ENCODE measurements around the gene PDE11A.

PDE11A gene

GRCh38 chr2:177596866-177597265 lies 475.7 kb downstream of the PDE11A start:
- DNase-seq (ENCODE audit: extremely low spot score), result no peak
- CTCF ChIA-PET, result no interaction called here
- TF ChIP-seq L3MBTL2 (conservative IDR thresholded peaks at IDR 0.05), result no peak
- TF ChIP-seq FOXK2 (IDR thresholded peaks at IDR 0.05), result no peak
- TF ChIP-seq TARDBP (IDR thresholded peaks at IDR 0.05), result no peak
- TF ChIP-seq HDGF (IDR thresholded peaks at IDR 0.05; ENCODE audit: borderline replicate concordance), result no peak
- no peak for TF ChIP-seq NFRKB (IDR thresholded peaks at IDR 0.05)
- no peak for TF ChIP-seq SUZ12 (IDR thresholded peaks at IDR 0.05)
- no peak for TF ChIP-seq BHLHE40 (IDR thresholded peaks at IDR 0.05; ENCODE audit: borderline replicate concordance)
- TF ChIP-seq LEF1 (IDR thresholded peaks at IDR 0.05; ENCODE audit: borderline replicate concordance), result no peak
- no peak for TF ChIP-seq ARNT (IDR thresholded peaks at IDR 0.05)
- no peak for TF ChIP-seq ELF4 (IDR thresholded peaks at IDR 0.05)
- no peak for TF ChIP-seq PKNOX1 (IDR thresholded peaks at IDR 0.05)
- no peak for TF ChIP-seq CTBP1 (IDR thresholded peaks at IDR 0.05; ENCODE audit: borderline replicate concordance)
- no peak for TF ChIP-seq SP1 (IDR thresholded peaks at IDR 0.05)
- TF ChIP-seq FOXA1 (IDR thresholded peaks at IDR 0.05), result no peak
- no peak for TF ChIP-seq FOXM1 (IDR thresholded peaks at IDR 0.05; ENCODE audit: borderline replicate concordance)
- POLR2A ChIA-PET, result interaction anchor here (0.9 kb wide), 1 partner anchor 181 kb away, joined by 3 read pairs; no protein-coding TSS in a partner anchor

DNA sequence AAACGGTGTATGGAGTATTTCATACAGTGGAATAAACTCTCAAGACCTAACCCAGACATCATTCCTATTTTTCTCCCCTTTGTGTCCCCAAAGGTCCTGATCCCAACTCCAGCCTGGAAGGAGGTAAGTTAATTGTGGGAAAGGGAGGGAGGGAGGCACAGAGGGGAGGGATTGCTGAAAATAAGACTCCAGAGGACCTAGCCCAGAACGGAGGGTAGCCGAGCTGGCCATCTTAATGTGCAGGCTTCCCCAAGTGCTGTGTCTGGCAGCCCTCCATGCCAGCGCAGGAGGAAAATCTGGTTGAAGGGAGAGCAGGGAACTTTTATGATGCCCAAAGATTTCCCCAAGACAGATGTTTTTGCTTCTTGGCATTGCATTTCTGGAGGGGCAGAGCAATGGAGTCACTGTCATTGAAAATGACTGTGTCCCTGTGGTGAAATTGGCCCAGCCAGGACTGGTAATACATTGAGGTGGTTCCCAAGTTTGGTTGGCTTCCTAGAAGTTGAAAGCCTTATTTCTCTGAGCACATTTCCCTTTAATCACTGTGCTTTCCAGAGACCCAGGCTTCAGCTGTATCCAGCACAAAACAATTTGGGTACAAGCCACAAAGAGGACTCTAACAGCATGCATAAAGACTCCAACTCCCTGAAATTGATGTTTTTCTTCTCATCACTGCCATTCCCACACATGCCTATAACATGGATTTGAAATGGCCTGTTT lies 477.3 kb downstream of the PDE11A start:
- ChIA-PET POLR2A (no interaction called here), CTCF (no interaction called here)
- no peak for DNase-seq (ENCODE audit: extremely low spot score)
- TF ChIP-seq SP1 (IDR thresholded peaks at IDR 0.05), result no peak
- no peak for TF ChIP-seq CTBP1 (IDR thresholded peaks at IDR 0.05; ENCODE audit: borderline replicate concordance)
- no peak for TF ChIP-seq TARDBP (IDR thresholded peaks at IDR 0.05)
- TF ChIP-seq PKNOX1 (IDR thresholded peaks at IDR 0.05), result no peak
- no peak for TF ChIP-seq L3MBTL2 (conservative IDR thresholded peaks at IDR 0.05)
- no peak for TF ChIP-seq FOXK2 (IDR thresholded peaks at IDR 0.05)
- no peak for TF ChIP-seq ARNT (IDR thresholded peaks at IDR 0.05)
- TF ChIP-seq HDGF (IDR thresholded peaks at IDR 0.05; ENCODE audit: borderline replicate concordance), result no peak
- TF ChIP-seq FOXA1 (IDR thresholded peaks at IDR 0.05), result no peak
- TF ChIP-seq ZNF384 (IDR thresholded peaks at IDR 0.05), result no peak
- TF ChIP-seq BHLHE40 (IDR thresholded peaks at IDR 0.05; ENCODE audit: borderline replicate concordance), result no peak
- no peak for TF ChIP-seq LEF1 (IDR thresholded peaks at IDR 0.05; ENCODE audit: borderline replicate concordance)
- TF ChIP-seq FOXM1 (IDR thresholded peaks at IDR 0.05; ENCODE audit: borderline replicate concordance), result no peak
- TF ChIP-seq SUZ12 (IDR thresholded peaks at IDR 0.05), result no peak
- TF ChIP-seq ELF4 (IDR thresholded peaks at IDR 0.05), result no peak
- TF ChIP-seq NFRKB (IDR thresholded peaks at IDR 0.05), result no peak

- TF ChIP-seq SUZ12 (IDR thresholded peaks at IDR 0.05) (no peak), FOXM1 (IDR thresholded peaks at IDR 0.05; ENCODE audit: borderline replicate concordance) (no peak), PKNOX1 (IDR thresholded peaks at IDR 0.05) (0 out of 2 replicates have a peak, but pooled peaks have one; percentile 17), ELF4 (IDR thresholded peaks at IDR 0.05) (no peak)
- POLR2A ChIA-PET, result no interaction called here
- DNase-seq (ENCODE audit: extremely low spot score), result no peak
- CTCF ChIA-PET, result interaction anchor here (1.8 kb wide), 1 partner anchor 11 kb away, joined by 4 read pairs; no protein-coding TSS in a partner anchor
Observed at GRCh38 chr2:177593402-177593801, 479.2 kb downstream of the PDE11A start.

DNA sequence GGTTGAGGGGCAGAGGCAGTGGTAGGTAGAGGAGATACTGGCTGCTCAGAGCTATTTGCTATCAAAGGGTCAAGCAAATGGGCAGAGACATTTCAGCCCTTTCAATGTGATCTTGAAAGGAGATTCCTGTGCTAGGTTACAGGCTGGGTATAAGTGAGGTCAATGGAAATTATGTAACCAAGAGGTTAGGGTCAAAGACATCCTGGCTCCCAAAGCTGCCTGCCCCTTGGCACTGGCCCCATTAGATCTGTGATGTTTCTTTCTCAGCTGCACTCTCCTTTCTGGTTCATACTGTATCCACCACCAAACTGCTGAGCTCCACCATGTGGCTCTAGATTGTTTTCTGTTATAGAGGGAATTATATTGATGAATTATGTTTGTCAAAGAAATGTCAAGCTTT lies 479.6 kb downstream of the PDE11A start:
- ChIA-PET POLR2A (no interaction called here), CTCF (interaction anchor here (0.8 to 1.8 kb wide), 2 partner anchors 12 to 15 kb away, joined by 3 to 4 read pairs; no protein-coding TSS in a partner anchor)
- TF ChIP-seq ELF4 (IDR thresholded peaks at IDR 0.05) (no peak), BHLHE40 (IDR thresholded peaks at IDR 0.05; ENCODE audit: borderline replicate concordance) (no peak), PKNOX1 (IDR thresholded peaks at IDR 0.05) (no peak), ARNT (IDR thresholded peaks at IDR 0.05) (no peak), SP1 (IDR thresholded peaks at IDR 0.05) (no peak), LEF1 (IDR thresholded peaks at IDR 0.05; ENCODE audit: borderline replicate concordance) (no peak)

DNA sequence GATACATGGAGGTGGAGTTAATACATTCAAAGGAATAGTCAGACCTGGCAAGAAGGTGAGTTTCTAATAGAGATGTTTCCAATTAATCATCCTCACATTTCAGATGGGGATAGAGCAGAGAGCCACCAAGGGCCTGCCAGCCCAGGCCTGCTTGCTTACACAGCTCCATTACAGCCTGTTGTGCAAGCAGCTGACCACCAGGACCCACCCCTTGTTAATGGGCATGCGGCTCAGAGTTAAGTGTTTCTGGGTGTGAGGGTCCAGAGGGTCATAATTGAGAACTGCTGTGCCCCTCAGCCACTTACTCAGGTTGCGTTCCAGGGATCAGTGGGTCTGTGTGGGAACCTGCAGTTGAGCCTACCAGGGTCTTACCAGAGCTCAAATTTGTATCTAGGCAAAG lies 480.2 kb downstream of the PDE11A start:
- POLR2A ChIA-PET, result interaction anchor here (1.1 kb wide), 1 partner anchor 11 kb away, joined by 3 read pairs; no protein-coding TSS in a partner anchor
- no peak for DNase-seq (ENCODE audit: extremely low spot score)
- CTCF ChIA-PET, result interaction anchor here (0.8 kb wide), 1 partner anchor 14 kb away, joined by 3 read pairs; no protein-coding TSS in a partner anchor
- TF ChIP-seq BHLHE40 (IDR thresholded peaks at IDR 0.05; ENCODE audit: borderline replicate concordance) (no peak), FOXA1 (IDR thresholded peaks at IDR 0.05) (no peak), ELF4 (IDR thresholded peaks at IDR 0.05) (no peak), SUZ12 (IDR thresholded peaks at IDR 0.05) (no peak), FOXM1 (IDR thresholded peaks at IDR 0.05; ENCODE audit: borderline replicate concordance) (no peak), ZNF384 (IDR thresholded peaks at IDR 0.05) (no peak), LEF1 (IDR thresholded peaks at IDR 0.05; ENCODE audit: borderline replicate concordance) (no peak), PKNOX1 (IDR thresholded peaks at IDR 0.05) (no peak), L3MBTL2 (conservative IDR thresholded peaks at IDR 0.05) (no peak), FOXK2 (IDR thresholded peaks at IDR 0.05) (no peak), ARNT (IDR thresholded peaks at IDR 0.05) (no peak), SP1 (IDR thresholded peaks at IDR 0.05) (no peak), TARDBP (IDR thresholded peaks at IDR 0.05) (no peak)

More for the DNA sequence above, 479.6 kb downstream of the PDE11A start:
- no peak for DNase-seq (ENCODE audit: extremely low spot score)
